ENCODE results near the gene FGGY.
"Not testable (repeated sequence)": the region's sequence is repeated elsewhere in the genome, so short reads cannot be mapped to it uniquely, and the experiment has no call there.

Gene FGGY

DNA sequence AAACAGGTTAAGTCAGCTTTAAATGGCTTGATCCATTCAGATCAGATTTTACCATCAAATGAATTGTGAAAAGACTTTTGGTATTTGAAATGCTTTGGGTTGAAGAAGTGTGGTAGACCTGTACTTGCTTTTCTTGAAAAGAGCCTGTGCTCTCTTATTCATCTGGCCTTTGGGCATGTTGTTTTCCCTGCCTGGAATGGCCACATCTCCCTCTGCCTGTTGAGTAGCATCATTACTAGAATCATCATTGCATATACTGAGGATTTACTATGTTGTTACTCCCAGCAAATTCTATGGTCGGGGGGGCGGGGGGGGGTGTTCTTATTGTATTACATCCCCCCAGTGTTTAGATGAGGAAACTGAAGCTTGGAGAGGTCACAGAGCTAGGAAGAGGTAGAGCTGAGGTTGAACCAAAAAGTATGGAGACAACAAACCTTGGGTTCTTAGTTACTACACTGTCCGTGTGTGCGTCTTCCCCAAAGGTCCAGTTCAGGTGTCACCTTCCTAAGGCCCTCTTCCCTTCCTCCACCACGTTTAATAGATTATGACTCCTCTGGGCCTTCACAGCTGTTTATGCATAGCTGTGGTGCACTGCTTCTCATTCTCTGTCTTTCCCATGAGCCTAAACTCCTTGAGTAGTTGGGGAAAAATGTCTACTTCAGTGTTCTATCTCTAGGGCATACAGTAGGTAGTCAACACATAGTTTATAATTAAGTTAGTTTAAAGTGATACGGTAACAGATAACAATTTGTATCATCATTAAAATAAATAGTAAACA, 271.5 kb downstream of the FGGY start:
- TF ChIP-seq, protein P1, sequence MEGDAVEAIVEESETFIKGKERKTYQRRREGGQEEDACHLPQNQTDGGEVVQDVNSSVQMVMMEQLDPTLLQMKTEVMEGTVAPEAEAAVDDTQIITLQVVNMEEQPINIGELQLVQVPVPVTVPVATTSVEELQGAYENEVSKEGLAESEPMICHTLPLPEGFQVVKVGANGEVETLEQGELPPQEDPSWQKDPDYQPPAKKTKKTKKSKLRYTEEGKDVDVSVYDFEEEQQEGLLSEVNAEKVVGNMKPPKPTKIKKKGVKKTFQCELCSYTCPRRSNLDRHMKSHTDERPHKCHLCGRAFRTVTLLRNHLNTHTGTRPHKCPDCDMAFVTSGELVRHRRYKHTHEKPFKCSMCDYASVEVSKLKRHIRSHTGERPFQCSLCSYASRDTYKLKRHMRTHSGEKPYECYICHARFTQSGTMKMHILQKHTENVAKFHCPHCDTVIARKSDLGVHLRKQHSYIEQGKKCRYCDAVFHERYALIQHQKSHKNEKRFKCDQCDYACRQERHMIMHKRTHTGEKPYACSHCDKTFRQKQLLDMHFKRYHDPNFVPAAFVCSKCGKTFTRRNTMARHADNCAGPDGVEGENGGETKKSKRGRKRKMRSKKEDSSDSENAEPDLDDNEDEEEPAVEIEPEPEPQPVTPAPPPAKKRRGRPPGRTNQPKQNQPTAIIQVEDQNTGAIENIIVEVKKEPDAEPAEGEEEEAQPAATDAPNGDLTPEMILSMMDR (IDR thresholded peaks at IDR 0.05; ENCODE audit: low read depth, low read length, missing control alignments): no peak
- no peak overlapping the region for H3K4me3 ChIP-seq (ENCODE audit: low read depth, low read length)
- no peak for DNase-seq (ENCODE audit: low read depth)

DNA sequence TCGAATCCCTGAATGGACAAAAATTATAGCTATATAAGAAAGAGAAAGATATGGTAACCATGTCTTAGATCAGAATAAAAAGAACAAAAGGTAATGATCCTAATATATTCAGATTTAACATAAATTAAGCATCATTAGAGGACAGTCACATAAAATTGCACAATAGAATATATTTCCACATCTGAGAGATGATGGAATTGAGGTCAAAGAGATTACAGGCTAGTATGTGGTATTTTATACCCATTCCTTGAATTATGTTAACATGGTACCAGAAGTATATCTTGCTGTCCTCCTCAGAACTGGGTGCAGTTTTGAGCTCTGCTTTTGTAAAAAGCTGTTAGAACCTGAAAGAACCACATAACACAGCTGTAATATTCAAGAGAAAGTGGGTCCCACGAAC, 272.3 kb downstream of the FGGY start:
- TF ChIP-seq, protein P1 (IDR thresholded peaks at IDR 0.05; ENCODE audit: low read depth, low read length, missing control alignments): no peak
- no peak overlapping the region for H3K4me3 ChIP-seq (ENCODE audit: low read depth, low read length)
- no peak for DNase-seq (ENCODE audit: low read depth)

DNA sequence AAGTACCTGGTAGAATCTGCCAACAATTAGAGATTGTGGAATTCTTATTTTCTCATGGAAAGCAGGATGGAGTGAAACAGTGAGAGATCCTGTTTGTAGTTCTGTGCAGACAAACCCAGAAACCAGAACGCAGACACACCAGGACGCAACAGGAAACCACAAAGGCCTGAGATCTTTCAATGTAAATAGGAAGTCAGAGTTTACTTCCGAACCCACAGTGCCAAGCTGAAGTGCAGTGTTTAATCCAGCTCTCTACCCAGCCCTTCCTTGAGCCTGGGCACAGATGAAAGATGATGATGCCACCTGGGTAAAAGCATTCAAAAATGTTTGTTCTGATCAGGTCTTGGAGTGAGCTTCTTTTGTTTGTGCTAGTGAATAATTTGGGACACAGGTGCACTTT, 273.6 kb downstream of the FGGY start:
- no peak overlapping the region for H3K4me3 ChIP-seq (ENCODE audit: low read depth, low read length)
- DNase-seq (ENCODE audit: low read depth): no peak
- TF ChIP-seq, protein P1 (IDR thresholded peaks at IDR 0.05; ENCODE audit: low read depth, low read length, missing control alignments): no peak

DNA sequence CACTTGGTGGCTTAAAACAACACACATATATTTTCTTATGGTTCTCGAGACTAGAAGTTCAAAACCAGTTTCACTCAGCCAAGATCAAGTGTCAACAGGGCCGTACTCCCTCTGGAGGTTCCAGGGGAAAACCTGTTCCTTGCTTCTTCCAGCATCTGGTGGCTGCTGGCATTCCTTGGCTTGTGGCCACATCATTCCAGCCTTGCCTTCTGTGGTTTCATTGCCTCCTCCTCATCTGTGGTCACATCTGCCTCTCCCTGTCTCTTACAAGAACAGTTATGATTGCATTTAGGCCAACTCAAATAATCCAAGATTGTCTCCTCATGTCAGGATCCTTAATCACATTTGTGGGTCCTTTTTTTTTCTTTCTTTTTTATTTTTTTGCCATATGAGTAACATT, 277.2 kb downstream of the FGGY start:
- TF ChIP-seq, protein P1 (IDR thresholded peaks at IDR 0.05; ENCODE audit: low read depth, low read length, missing control alignments): no peak
- no peak for DNase-seq (ENCODE audit: low read depth)

DNA sequence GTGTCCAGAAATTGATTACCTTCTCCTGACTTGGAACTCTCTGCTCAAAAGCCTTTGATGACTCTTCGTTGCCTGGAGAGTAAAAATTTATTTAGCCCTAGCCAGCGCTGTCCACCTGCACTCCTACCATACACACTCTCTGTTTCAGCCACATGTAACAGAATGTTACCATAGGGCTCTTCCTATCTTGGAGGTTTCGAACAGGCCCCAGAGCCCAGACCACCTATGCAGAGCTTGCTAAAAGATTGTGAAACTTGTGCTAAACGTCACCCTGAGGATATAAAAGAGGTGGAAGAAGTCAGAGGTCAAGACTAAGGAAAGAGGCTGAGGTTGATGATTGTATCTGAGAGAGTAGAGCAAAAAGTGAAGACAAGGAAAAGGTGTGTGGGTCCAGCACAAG, 280.9 kb downstream of the FGGY start:
- no peak for DNase-seq (ENCODE audit: low read depth)
- H3K4me3 ChIP-seq (ENCODE audit: low read depth, low read length): no peak overlapping the region
- TF ChIP-seq, protein P1 (IDR thresholded peaks at IDR 0.05; ENCODE audit: low read depth, low read length, missing control alignments): no peak

More for the DNA sequence above, 277.2 kb downstream of the FGGY start:
- H3K4me3 ChIP-seq (ENCODE audit: low read depth, low read length): no peak overlapping the region

DNA sequence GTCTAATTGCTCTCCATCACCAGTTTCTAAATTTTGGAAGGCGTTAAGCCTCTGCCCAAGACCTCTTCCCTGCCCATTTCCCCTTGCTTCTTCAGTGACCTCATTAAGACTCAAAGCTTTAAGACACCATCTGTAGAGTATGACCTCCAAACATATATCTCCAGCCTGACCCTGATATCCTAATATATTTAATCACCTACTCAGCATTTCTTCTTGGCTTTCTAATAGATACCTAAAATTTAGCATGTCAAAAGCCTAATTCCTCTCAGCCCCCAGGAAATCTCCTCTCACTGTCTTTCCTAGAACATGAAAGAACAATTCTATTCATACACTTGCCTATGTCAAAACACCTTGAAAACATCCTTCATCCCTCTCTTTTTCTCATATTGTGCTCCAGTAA, 282.3 kb downstream of the FGGY start:
- no peak overlapping the region for H3K4me3 ChIP-seq (ENCODE audit: low read depth, low read length)
- TF ChIP-seq, protein P1 (IDR thresholded peaks at IDR 0.05; ENCODE audit: low read depth, low read length, missing control alignments): no peak
- no peak for DNase-seq (ENCODE audit: low read depth)

DNA sequence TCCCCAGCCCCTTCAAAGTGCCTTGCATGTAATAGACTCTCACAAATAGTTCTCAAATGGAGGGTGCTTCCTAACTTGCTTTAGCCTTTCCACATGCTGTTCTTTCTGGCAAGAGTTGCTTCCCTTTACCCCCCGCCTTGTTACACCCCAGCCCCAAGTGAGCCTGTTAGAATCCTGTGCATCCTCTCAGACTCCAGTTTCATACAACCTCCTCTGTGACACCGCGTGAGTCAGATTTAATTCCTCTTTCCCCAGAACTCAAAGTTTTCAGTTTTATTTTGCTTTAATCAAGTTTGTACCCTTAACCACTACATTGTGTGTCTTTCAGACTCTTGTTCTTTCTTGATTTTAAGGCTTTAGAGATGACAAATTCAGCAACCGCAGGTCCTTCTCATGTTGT, 283.4 kb downstream of the FGGY start:
- DNase-seq (ENCODE audit: low read depth): no peak
- TF ChIP-seq, protein P1 (IDR thresholded peaks at IDR 0.05; ENCODE audit: low read depth, low read length, missing control alignments): no peak
- no peak overlapping the region for H3K4me3 ChIP-seq (ENCODE audit: low read depth, low read length)

DNA sequence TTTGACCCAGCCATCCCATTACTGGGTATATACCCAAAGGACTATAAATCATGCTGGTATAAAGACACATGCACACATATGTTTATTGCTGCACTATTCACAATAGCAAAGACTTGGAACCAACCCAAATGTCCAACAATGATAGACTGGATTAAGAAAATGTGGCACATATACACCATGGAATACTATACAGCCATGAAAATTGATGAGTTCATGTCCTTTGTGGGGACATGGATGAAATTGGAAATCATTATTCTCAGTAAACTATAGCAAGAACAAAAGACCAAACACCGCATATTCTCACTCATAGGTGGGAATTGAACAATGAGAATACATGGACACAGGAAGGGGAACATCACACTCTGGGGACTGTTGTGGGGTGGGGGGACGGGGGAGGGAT, 295.5 kb downstream of the FGGY start:
- H3K4me3 ChIP-seq (ENCODE audit: low read depth, low read length); DNase-seq (ENCODE audit: low read depth): not testable (repeated sequence)
